ENCODE data around the gene ZMIZ1.

The ZMIZ1 gene

DNA sequence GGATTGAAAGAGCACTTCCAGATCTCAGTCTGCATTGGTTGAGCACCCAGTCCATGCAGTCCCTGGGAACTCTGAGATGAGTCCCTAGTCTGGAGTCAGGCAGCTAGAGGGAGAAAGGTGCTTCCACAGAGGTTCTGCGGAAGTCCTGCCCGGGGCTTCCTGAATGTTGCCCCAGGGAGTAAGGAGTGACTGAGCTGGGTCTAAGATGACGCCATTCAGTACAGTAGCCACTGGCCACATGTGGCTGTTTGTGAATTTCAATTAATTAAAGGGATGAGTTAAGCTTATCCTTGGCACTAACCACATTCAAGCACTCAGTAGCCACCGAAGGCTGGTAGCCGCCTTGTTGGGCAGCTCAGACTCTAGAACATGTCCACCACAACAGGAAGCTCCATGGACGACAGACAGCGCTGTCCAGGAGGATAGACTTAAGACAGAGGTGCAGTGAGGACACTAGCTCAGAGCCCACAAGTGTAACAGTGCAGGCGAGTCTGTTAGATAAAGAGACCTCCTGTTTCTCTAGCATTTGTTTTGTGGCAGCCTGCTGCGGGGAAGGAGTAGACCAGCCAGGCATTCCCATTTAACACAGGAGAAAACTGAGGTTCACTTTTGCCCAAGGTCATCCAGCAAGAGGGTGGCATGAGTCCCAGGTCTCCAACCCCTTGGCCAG is 176.9 kb downstream of the ZMIZ1 start:
- Histone ChIP-seq H3K27ac (ENCODE audit: low read depth, low read length) (peak overlapping the region; percentile 76), H3K36me3 (ENCODE audit: control insufficient read depth in 5 of 5, insufficient read depth in 5 of 5, low read length in 5 of 5) (no peaks in the 10 kb centered on the region), H3K9ac (ENCODE audit: low read length in 5 of 5) (peak overlapping the region in 3 of 5 donors; percentile 41 to 56 (median 43)), H3K4me1 (ENCODE audit: control insufficient read depth in 5 of 5, insufficient read depth in 5 of 5, low read length in 5 of 5) (peaks cover 45 to 90% (median 87%) of the 10 kb centered on the region in 5 donors), H3K27me3 (ENCODE audit: control insufficient read depth in 5 of 5, insufficient read depth in 4 of 5, low read length in 5 of 5) (no peaks in the 10 kb centered on the region), H3K9me3 (ENCODE audit: control insufficient read depth in 5 of 5, low read length in 5 of 5) (no peaks in the 10 kb centered on the region), H3K4me3 (ENCODE audit: low read depth in 1 of 5, low read length in 5 of 5) (peak overlapping the region in 4 of 5 donors; percentile 6 to 57 (median 22))

GRCh38 chr10:79246209-79246581 is 177.4 kb downstream of the ZMIZ1 start:
- Histone ChIP-seq H3K27ac (ENCODE audit: low read depth, low read length) (peak overlapping the region; percentile 76), H3K9ac (ENCODE audit: low read length in 5 of 5) (peak overlapping the region in 2 of 5 donors; percentile 43 to 54), H3K36me3 (ENCODE audit: control insufficient read depth in 5 of 5, insufficient read depth in 5 of 5, low read length in 5 of 5) (no peaks in the 10 kb centered on the region), H3K4me3 (ENCODE audit: low read depth in 1 of 5, low read length in 5 of 5) (peak overlapping the region in 4 of 5 donors; percentile 6 to 24 (median 22)), H3K27me3 (ENCODE audit: control insufficient read depth in 5 of 5, insufficient read depth in 4 of 5, low read length in 5 of 5) (no peaks in the 10 kb centered on the region), H3K9me3 (ENCODE audit: control insufficient read depth in 5 of 5, low read length in 5 of 5) (no peaks in the 10 kb centered on the region), H3K4me1 (ENCODE audit: control insufficient read depth in 5 of 5, insufficient read depth in 5 of 5, low read length in 5 of 5) (peaks cover 43 to 92% (median 88%) of the 10 kb centered on the region in 5 donors)

GRCh38 chr10:79246606-79247275 is 178.0 kb downstream of the ZMIZ1 start:
- Histone ChIP-seq H3K27me3 (ENCODE audit: control insufficient read depth in 5 of 5, insufficient read depth in 4 of 5, low read length in 5 of 5) (no peaks in the 10 kb centered on the region), H3K4me3 (ENCODE audit: low read depth in 1 of 5, low read length in 5 of 5) (peak overlapping the region in 2 of 5 donors; percentile 21 to 23), H3K4me1 (ENCODE audit: control insufficient read depth in 5 of 5, insufficient read depth in 5 of 5, low read length in 5 of 5) (peaks cover 38 to 90% (median 84%) of the 10 kb centered on the region in 5 donors), H3K36me3 (ENCODE audit: control insufficient read depth in 5 of 5, insufficient read depth in 5 of 5, low read length in 5 of 5) (peaks cover 0 to under 1% (median 0%) of the 10 kb centered on the region in 5 donors), H3K9ac (ENCODE audit: low read length in 5 of 5) (peak overlapping the region in 3 of 5 donors; percentile 2 to 54 (median 43)), H3K27ac (ENCODE audit: low read depth, low read length) (peak overlapping the region; percentile 76), H3K9me3 (ENCODE audit: control insufficient read depth in 5 of 5, low read length in 5 of 5) (no peaks in the 10 kb centered on the region)

GRCh38 chr10:79247373-79248137 is 178.8 kb downstream of the ZMIZ1 start:
- peak overlapping the region; percentile 76 for H3K27ac ChIP-seq (ENCODE audit: low read depth, low read length)
- H3K4me1 ChIP-seq (ENCODE audit: control insufficient read depth in 5 of 5, insufficient read depth in 5 of 5, low read length in 5 of 5), result peaks cover 38 to 89% (median 77%) of the 10 kb centered on the region in 5 donors
- peak overlapping the region in 1 of 5 donors; percentile 9 for H3K4me3 ChIP-seq (ENCODE audit: low read depth in 1 of 5, low read length in 5 of 5)
- H3K27me3 ChIP-seq (ENCODE audit: control insufficient read depth in 5 of 5, insufficient read depth in 4 of 5, low read length in 5 of 5), result no peaks in the 10 kb centered on the region
- H3K9ac ChIP-seq (ENCODE audit: low read length in 5 of 5), result peak overlapping the region in 3 of 5 donors; percentile 2 to 41 (median 20)
- H3K9me3 ChIP-seq (ENCODE audit: control insufficient read depth in 5 of 5, low read length in 5 of 5), result no peaks in the 10 kb centered on the region
- peaks cover 0 to 7% (median 4%) of the 10 kb centered on the region in 5 donors for H3K36me3 ChIP-seq (ENCODE audit: control insufficient read depth in 5 of 5, insufficient read depth in 5 of 5, low read length in 5 of 5)

GRCh38 chr10:79248341-79249185 is 179.8 kb downstream of the ZMIZ1 start:
- peak overlapping the region; percentile 76 for H3K27ac ChIP-seq (ENCODE audit: low read depth, low read length)
- no peaks in the 10 kb centered on the region for H3K9me3 ChIP-seq (ENCODE audit: control insufficient read depth in 5 of 5, low read length in 5 of 5)
- H3K36me3 ChIP-seq (ENCODE audit: control insufficient read depth in 5 of 5, insufficient read depth in 5 of 5, low read length in 5 of 5), result peaks cover 0 to 16% (median 5%) of the 10 kb centered on the region in 5 donors
- no peaks in the 10 kb centered on the region for H3K27me3 ChIP-seq (ENCODE audit: control insufficient read depth in 5 of 5, insufficient read depth in 4 of 5, low read length in 5 of 5)
- H3K4me1 ChIP-seq (ENCODE audit: control insufficient read depth in 5 of 5, insufficient read depth in 5 of 5, low read length in 5 of 5), result peaks cover 38 to 96% (median 82%) of the 10 kb centered on the region in 5 donors
- peak overlapping the region in 3 of 5 donors; percentile 2 to 41 (median 31) for H3K9ac ChIP-seq (ENCODE audit: low read length in 5 of 5)
- H3K4me3 ChIP-seq (ENCODE audit: low read depth in 1 of 5, low read length in 5 of 5), result peak overlapping the region in 1 of 5 donors; percentile 9

DNA sequence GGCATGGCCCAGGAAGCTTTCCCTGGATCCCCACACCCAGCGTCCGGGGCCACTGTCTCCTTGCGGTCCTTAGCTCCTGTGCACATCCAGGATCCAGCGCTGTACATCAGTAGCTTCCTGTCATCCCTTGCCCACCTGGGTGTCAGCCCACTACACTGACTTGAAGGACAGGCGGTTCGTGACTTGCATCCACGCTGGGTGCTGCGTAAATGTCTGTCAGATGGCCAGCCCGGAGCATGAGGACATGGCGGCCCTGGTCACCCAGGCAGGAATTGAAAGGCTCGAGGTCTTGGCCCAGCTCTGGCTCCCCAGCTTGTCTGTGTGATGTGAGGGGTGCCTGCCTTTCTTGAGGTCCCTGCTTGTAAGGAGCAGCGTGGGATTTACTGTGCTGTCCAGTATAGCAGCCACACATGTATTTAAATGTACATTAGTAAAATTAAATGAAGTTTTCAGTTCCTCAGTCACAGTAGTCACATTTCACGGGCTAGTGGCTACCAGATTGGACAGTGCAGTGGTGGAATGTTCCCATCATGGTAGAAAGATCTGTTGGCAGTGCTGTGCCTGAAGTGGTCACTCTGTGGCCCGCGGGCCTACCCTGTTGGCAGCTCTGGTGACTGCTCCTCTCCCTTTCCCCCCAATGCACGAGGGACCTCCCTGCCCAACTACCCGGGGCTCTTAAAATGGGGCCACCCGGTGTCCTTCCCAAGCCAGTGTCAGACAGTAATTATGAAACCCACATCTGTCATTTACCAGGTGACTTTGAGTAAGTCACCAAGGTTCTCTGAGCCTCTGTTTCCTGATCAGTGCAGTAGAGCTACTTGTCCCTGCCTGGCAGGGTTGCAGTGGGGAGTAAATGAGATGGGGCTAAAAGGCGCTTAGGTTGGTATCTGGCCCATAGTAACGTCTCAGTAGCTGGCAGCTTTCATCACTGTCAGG is 180.7 kb downstream of the ZMIZ1 start:
- Histone ChIP-seq H3K27me3 (ENCODE audit: control insufficient read depth in 5 of 5, insufficient read depth in 4 of 5, low read length in 5 of 5) (no peaks in the 10 kb centered on the region), H3K9me3 (ENCODE audit: control insufficient read depth in 5 of 5, low read length in 5 of 5) (no peaks in the 10 kb centered on the region), H3K4me3 (ENCODE audit: low read depth in 1 of 5, low read length in 5 of 5) (no peak overlapping the region), H3K4me1 (ENCODE audit: control insufficient read depth in 5 of 5, insufficient read depth in 5 of 5, low read length in 5 of 5) (peaks cover 34 to 93% (median 81%) of the 10 kb centered on the region in 5 donors), H3K36me3 (ENCODE audit: control insufficient read depth in 5 of 5, insufficient read depth in 5 of 5, low read length in 5 of 5) (peaks cover 0 to 18% (median 5%) of the 10 kb centered on the region in 5 donors), H3K9ac (ENCODE audit: low read length in 5 of 5) (peak overlapping the region in 2 of 5 donors; percentile 19 to 59), H3K27ac (ENCODE audit: low read depth, low read length) (peak overlapping the region; percentile 76)

GRCh38 chr10:79250259-79250658 is 181.5 kb downstream of the ZMIZ1 start:
- peak overlapping the region in 1 of 5 donors; percentile 59 for H3K9ac ChIP-seq (ENCODE audit: low read length in 5 of 5)
- no peaks in the 10 kb centered on the region for H3K9me3 ChIP-seq (ENCODE audit: control insufficient read depth in 5 of 5, low read length in 5 of 5)
- H3K4me3 ChIP-seq (ENCODE audit: low read depth in 1 of 5, low read length in 5 of 5), result no peak overlapping the region
- H3K36me3 ChIP-seq (ENCODE audit: control insufficient read depth in 5 of 5, insufficient read depth in 5 of 5, low read length in 5 of 5), result peaks cover 0 to 24% (median 5%) of the 10 kb centered on the region in 5 donors
- peaks cover 27 to 93% (median 77%) of the 10 kb centered on the region in 5 donors for H3K4me1 ChIP-seq (ENCODE audit: control insufficient read depth in 5 of 5, insufficient read depth in 5 of 5, low read length in 5 of 5)
- H3K27ac ChIP-seq (ENCODE audit: low read depth, low read length), result peak overlapping the region; percentile 76
- no peaks in the 10 kb centered on the region for H3K27me3 ChIP-seq (ENCODE audit: control insufficient read depth in 5 of 5, insufficient read depth in 4 of 5, low read length in 5 of 5)

DNA sequence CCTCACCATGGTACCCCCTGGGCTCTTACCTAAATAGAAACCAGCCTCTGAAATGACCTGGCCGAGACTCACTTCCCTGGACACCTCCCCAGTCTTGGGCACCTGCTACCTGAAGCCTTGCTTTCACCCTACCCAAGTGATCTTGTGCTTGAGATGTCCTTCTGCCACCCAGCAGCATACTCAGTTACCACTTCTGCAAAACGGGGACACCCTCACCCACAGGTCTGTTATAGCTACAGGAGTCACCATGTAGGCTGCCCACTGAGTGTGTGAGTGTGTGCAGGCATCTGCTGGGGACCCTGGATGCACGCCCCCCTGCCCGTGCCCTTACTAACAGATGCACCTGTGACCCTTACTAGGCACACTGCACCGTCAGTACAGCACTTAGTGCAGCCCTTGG is 183.7 kb downstream of the ZMIZ1 start:
- H3K9ac ChIP-seq (ENCODE audit: low read length in 5 of 5), result no peak overlapping the region
- no peaks in the 10 kb centered on the region for H3K27me3 ChIP-seq (ENCODE audit: control insufficient read depth in 5 of 5, insufficient read depth in 4 of 5, low read length in 5 of 5)
- peaks cover 0 to 38% (median 18%) of the 10 kb centered on the region in 5 donors for H3K36me3 ChIP-seq (ENCODE audit: control insufficient read depth in 5 of 5, insufficient read depth in 5 of 5, low read length in 5 of 5)
- H3K4me3 ChIP-seq (ENCODE audit: low read depth in 1 of 5, low read length in 5 of 5), result no peak overlapping the region
- H3K9me3 ChIP-seq (ENCODE audit: control insufficient read depth in 5 of 5, low read length in 5 of 5), result no peaks in the 10 kb centered on the region
- peaks cover 11 to 77% (median 56%) of the 10 kb centered on the region in 5 donors for H3K4me1 ChIP-seq (ENCODE audit: control insufficient read depth in 5 of 5, insufficient read depth in 5 of 5, low read length in 5 of 5)
- no peak overlapping the region for H3K27ac ChIP-seq (ENCODE audit: low read depth, low read length)
